K562 (cell line): ENCODE data around the gene IGSF3.

Experiments
- EZH2 ChIP-seq: IDR thresholded peaks from 2 replicates; pipeline ENCODE4 v1.6.1; 2012; ENCODE audit warnings: low read depth, mild to moderate bottlenecking, inconsistent platforms, low read length, borderline replicate concordance
- NFE2L1 ChIP-seq: fragments of 450-650 bp; IDR thresholded peaks from 2 replicates; pipeline ENCODE4 v1.6.1; 2016; ENCODE audit warnings: missing genetic modification characterization, low read depth, mild to moderate bottlenecking, missing compliant biosample characterization, moderate library complexity, borderline replicate concordance
- NFXL1 ChIP-seq: fragments of 450-650 bp; formaldehyde crosslinking; IDR thresholded peaks from 2 replicates; pipeline ENCODE4 v1.4.0; 2021; ENCODE audit warnings: mild to moderate bottlenecking
- SMAD3 ChIP-seq: fragments of 450-650 bp; formaldehyde crosslinking; conservative IDR thresholded peaks from 2 replicates; pipeline ENCODE4 v1.4.0; 2020; ENCODE audit warnings: mild to moderate bottlenecking
- ZNF274 ChIP-seq: IDR thresholded peaks from 2 replicates; pipeline ENCODE4 v1.6.1; 2011; ENCODE audit warnings: low read depth, mild to moderate bottlenecking, low read length, moderate library complexity, borderline replicate concordance
- TF ChIP-seq, protein P1 (sequence below), 3 experiments: IDR thresholded peaks in 2 of 3; conservative IDR thresholded peaks in 1 of 3; 2 replicates each; pipeline ENCODE4 v1.5.1; 2011 to 2012; ENCODE audit warnings: low read length in 3 of 3, mild to moderate bottlenecking in 3 of 3, control low read depth in 2 of 3, improper control_type of control experiment in 1 of 3, inconsistent platforms in 1 of 3, low read depth in 1 of 3, mixed read lengths in 1 of 3, moderate library complexity in 1 of 3; ENCODE audit not compliant: insufficient read depth in 2 of 3

DNA sequence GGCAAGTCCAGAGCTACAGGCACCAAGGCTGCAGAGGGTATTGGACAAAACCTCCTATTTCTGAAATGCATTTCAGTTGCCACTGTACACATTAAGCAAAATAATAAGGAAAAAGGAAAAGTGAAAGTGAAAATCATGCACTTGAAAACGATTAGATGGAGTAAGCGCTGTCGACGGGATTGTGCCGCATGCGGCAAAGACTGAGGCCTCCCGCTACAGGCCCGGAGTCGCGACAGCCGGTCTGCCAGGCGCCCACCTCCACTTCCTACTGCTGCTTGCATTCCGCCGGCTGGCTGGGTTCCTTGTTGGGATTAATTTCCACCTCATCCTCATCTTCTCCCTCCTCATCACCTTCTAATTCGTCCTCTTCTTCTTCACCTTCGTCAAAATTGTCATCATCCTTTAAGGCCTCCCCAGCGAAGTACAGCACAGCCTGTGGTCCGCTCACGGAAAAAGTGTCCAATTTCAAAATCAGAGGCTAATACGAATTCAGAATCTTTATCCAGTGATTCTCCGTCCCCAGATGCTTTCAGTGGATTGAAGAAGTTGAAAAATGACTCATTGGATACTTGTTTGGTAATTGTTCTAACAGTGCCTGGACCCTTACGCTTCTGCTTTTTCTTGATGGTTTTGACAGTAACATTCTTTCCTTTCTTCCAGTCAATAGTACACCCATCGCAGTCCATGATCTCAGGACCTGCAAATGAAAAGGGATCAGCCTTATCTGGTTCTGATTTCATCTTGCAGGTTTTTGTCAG is 134.7 kb downstream of the IGSF3 start:
- TF ChIP-seq ZNF274 (no peak), SMAD3 (CRISPR knock-in tag) (no peak), EZH2 (no peak), NFXL1 (CRISPR knock-in tag) (no peak), NFE2L1 (tag) (no peak)
- TF ChIP-seq, protein P1, sequence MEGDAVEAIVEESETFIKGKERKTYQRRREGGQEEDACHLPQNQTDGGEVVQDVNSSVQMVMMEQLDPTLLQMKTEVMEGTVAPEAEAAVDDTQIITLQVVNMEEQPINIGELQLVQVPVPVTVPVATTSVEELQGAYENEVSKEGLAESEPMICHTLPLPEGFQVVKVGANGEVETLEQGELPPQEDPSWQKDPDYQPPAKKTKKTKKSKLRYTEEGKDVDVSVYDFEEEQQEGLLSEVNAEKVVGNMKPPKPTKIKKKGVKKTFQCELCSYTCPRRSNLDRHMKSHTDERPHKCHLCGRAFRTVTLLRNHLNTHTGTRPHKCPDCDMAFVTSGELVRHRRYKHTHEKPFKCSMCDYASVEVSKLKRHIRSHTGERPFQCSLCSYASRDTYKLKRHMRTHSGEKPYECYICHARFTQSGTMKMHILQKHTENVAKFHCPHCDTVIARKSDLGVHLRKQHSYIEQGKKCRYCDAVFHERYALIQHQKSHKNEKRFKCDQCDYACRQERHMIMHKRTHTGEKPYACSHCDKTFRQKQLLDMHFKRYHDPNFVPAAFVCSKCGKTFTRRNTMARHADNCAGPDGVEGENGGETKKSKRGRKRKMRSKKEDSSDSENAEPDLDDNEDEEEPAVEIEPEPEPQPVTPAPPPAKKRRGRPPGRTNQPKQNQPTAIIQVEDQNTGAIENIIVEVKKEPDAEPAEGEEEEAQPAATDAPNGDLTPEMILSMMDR (IDR thresholded peaks at IDR 0.05 in 2 of 3, conservative IDR thresholded peaks at IDR 0.05 in 1 of 3; ENCODE audit: insufficient read depth in 2 of 3, low read depth in 1 of 3, low read length in 3 of 3) = no peak
